GM12878 (cell line): ENCODE measurements around the gene RIT2. TPM values are rescaled to one million over a fixed set of nuclear protein-coding genes. Genes with fewer than 3 reads are reported as not detected.

Source experiments
- ATAC-seq: fragments of 200-7000 bp; cut with Tn5 transposase; 3 replicates; pipeline ENCODE4 v1.9.1; 2020; ENCODE audit warnings: mild to moderate bottlenecking, moderate library complexity
- BruUV-seq: library from RNA; stranded (reverse); fragments of 400-500 nt; replicated peaks from 2 replicates; lab custom pipeline; 2021; lab: Mats Ljungman, UMichigan
- CTCF ChIA-PET: fragments of 300-600 bp; sonication (Branson Sonifier 250); formaldehyde crosslinking; extraction: SDS; loops from one replicate; lab custom pipeline; 2021; ENCODE audit warnings: inconsistent platforms; lab: Yijun Ruan, JAX
- POLR2A ChIA-PET: fragments of 350-600 bp; formaldehyde crosslinking; extraction: SDS; loops from one replicate; lab custom pipeline; 2021; ENCODE audit warnings: inconsistent platforms; lab: Charles Lee
- RAD21 ChIA-PET: fragments of 300-600 bp; sonication (Branson Sonifier 250); formaldehyde crosslinking; loops from one replicate; lab custom pipeline; 2023; ENCODE audit warnings: antibody characterized with exemption; ENCODE audit not compliant: unreplicated experiment; lab: Charles Lee
- SMC1A ChIA-PET: fragments of 300-600 bp; sonication (Branson Sonifier 250); formaldehyde crosslinking; loops from one replicate; lab custom pipeline; 2023; ENCODE audit not compliant: unreplicated experiment, uncharacterized antibody; lab: Charles Lee
- DNase-seq: peaks from one replicate; pipeline ENCODE4 v3.0.0-alpha.2; 2011; ENCODE audit warnings: low read depth, low spot score
- FAIRE-seq: peaks from 3 replicates; lab custom pipeline; 2011; peaks lifted over from hg19 to GRCh38; lab: Jason Lieb, UNC
- H2AFZ ChIP-seq: 2 replicates; pipeline ENCODE4 v1.6.0; 2011; ENCODE audit warnings: low read depth, low read length, control low read depth; ENCODE audit not compliant: control insufficient read depth
- H3K27ac ChIP-seq: 2 replicates; pipeline ENCODE4 v1.5.1; 2011; ENCODE audit warnings: control low read depth; ENCODE audit not compliant: control insufficient read depth, insufficient read depth
- H3K27me3 ChIP-seq, 2 experiments: replicated peaks in 1 of 2; 2 replicates each; pipeline versions ENCODE4 v1.6.0 to v1.6.1; 2011; ENCODE audit warnings: low read length in 1 of 2; ENCODE audit not compliant: control insufficient read depth in 2 of 2, insufficient read depth in 2 of 2
- H3K36me3 ChIP-seq, 2 experiments: 2 replicates each; pipeline ENCODE4 v1.5.1; 2011; ENCODE audit warnings: low read length in 1 of 2; ENCODE audit not compliant: control insufficient read depth in 2 of 2, insufficient read depth in 2 of 2
- H3K4me1 ChIP-seq: 2 replicates; pipeline ENCODE4 v1.6.1; 2011; ENCODE audit warnings: mild to moderate bottlenecking, low read length, moderate library complexity, mixed read lengths; ENCODE audit not compliant: control insufficient read depth, insufficient read depth
- H3K4me2 ChIP-seq: 2 replicates; pipeline ENCODE4 v1.6.0; 2011; ENCODE audit warnings: control low read depth; ENCODE audit not compliant: control insufficient read depth, insufficient read depth
- H3K4me3 ChIP-seq: fragments of 200-600 bp; sonication (generic); 2 replicates; pipeline ENCODE4 v1.5.1; 2016
- H3K79me2 ChIP-seq: 2 replicates; pipeline ENCODE4 v1.6.0; 2011; ENCODE audit warnings: low read length; ENCODE audit not compliant: control insufficient read depth, insufficient read depth
- H3K9ac ChIP-seq: 2 replicates; pipeline ENCODE4 v1.8.0; 2011; ENCODE audit warnings: low read length, control low read depth, mixed read lengths; ENCODE audit not compliant: control insufficient read depth, insufficient read depth
- H3K9me3 ChIP-seq: replicated peaks from 3 replicates; pipeline ENCODE4 v1.5.1; 2011; ENCODE audit warnings: mild to moderate bottlenecking, low read length; ENCODE audit not compliant: control insufficient read depth, insufficient read depth
- H4K20me1 ChIP-seq: 2 replicates; pipeline ENCODE4 v1.6.0; 2011; ENCODE audit not compliant: control insufficient read depth, insufficient read depth
- ATF3 ChIP-seq: IDR thresholded peaks from 2 replicates; pipeline ENCODE4 v1.6.1; 2011; ENCODE audit warnings: low read depth, mild to moderate bottlenecking, low read length, moderate library complexity, borderline replicate concordance; ENCODE audit errors: extremely low read depth
- CEBPB ChIP-seq, 2 experiments: fragments of 150-350 bp in 1 of 2; IDR thresholded peaks; 2 replicates each; pipeline ENCODE4 v1.6.1; 2012 to 2014; ENCODE audit warnings: low read depth in 2 of 2, low read length in 2 of 2, borderline replicate concordance in 1 of 2, inconsistent platforms in 1 of 2
- CTCF ChIP-seq, 3 experiments: IDR thresholded peaks in 2 of 3; conservative IDR thresholded peaks in 1 of 3; 2 replicates each; pipeline ENCODE4 v1.5.1; 2011; ENCODE audit warnings: low read depth in 3 of 3, low read length in 3 of 3, mild to moderate bottlenecking in 3 of 3, control low read depth in 2 of 3, moderate library complexity in 2 of 3, inconsistent platforms in 1 of 3, mixed read lengths in 1 of 3; ENCODE audit not compliant: control insufficient read depth in 2 of 3, insufficient read depth in 1 of 3; ENCODE audit errors: extremely low read depth in 1 of 3
- KDM1A ChIP-seq: fragments of 200-600 bp; sonication (generic); IDR thresholded peaks from 2 replicates; pipeline ENCODE4 v1.6.1; 2016; ENCODE audit warnings: borderline replicate concordance
- NFYB ChIP-seq: IDR thresholded peaks from 2 replicates; pipeline ENCODE4 v1.6.1; 2011; ENCODE audit warnings: low read depth, mild to moderate bottlenecking, low read length, improper control_type of control experiment, moderate library complexity; ENCODE audit not compliant: insufficient read depth
- RAD21 ChIP-seq: IDR thresholded peaks from 2 replicates; pipeline ENCODE4 v1.6.1; 2011; ENCODE audit warnings: mild to moderate bottlenecking, low read depth, low read length, moderate library complexity; ENCODE audit not compliant: insufficient read depth
- RFX5 ChIP-seq: IDR thresholded peaks from 2 replicates; pipeline ENCODE4 v1.6.1; 2011; ENCODE audit warnings: low read depth, low read length, improper control_type of control experiment
- SKIL ChIP-seq: fragments of 450-650 bp; IDR thresholded peaks from 2 replicates; pipeline ENCODE4 v1.6.1; 2017; ENCODE audit warnings: mild to moderate bottlenecking, low read depth, inconsistent platforms; ENCODE audit not compliant: poor library complexity, severe bottlenecking
- TCF7 ChIP-seq: IDR thresholded peaks from 2 replicates; pipeline ENCODE4 v1.6.1; 2014; ENCODE audit warnings: antibody characterized with exemption, borderline replicate concordance
- WGBS: methylation state at CpG from one replicate; pipeline ENCODE4 v1.1.6; 2016; ENCODE audit warnings: low lambda C conversion rate; ENCODE audit not compliant: insufficient replicate concordance, insufficient coverage; ENCODE audit errors: missing lambda C conversion rate; 5-methylcytosine and 5-hydroxymethylcytosine counted together
- in situ Hi-C: fragments of 300-500 bp; cut with MboI; formaldehyde crosslinking; loops from 9 replicates; pipeline ENCODE4 v1.14.3; 2018; ENCODE audit warnings: mixed read lengths
- intact Hi-C: fragments of 100-400 bp; cut with micrococcal nuclease; formaldehyde crosslinking; loops from one replicate; pipeline ENCODE4 v1.14.2; 2022; ENCODE audit not compliant: unreplicated experiment
- polyA plus RNA-seq, 11 experiments: library from polyadenylated mRNA; depleted of rRNA in 4 of 11; unstranded in 6 of 11; stranded (reverse) in 5 of 11; fragments of >200 nt; fragmentation: Nextera tagmentation in 4 of 11; fragmentation: Illumina TruSeq in 1 of 11; extraction: Ambion mirVana in 4 of 11; extraction: Trizol in 1 of 11; gene quantifications; 1 replicate in 1 of 11; 2 replicates in 10 of 11; pipeline versions ENCODE4 v1.2.1 to v1.2.3, GENCODE V29; 2011 to 2016; ENCODE audit warnings: inconsistent platforms in 2 of 11, missing spikeins in 2 of 11, low read depth in 1 of 11
- total RNA-seq, 4 experiments: library from RNA; depleted of rRNA in 3 of 4; stranded (reverse); fragments of >200 nt in 3 of 4; fragmentation: Illumina TruSeq in 1 of 4; extraction: Trizol in 1 of 4; gene quantifications; 2 replicates each; pipeline versions ENCODE4 v1.2.1 to v1.2.3, GENCODE V29; 2013 to 2021

Gene RIT2
- total and polyA plus RNA-seq, 10 of the 15 experiments (the other 5 are each of a cell fraction or from before 2014, with no cell fraction given) = not detected

- intact Hi-C loops (no loop called here), in situ Hi-C loops (no loop called here)
- Histone ChIP-seq H3K4me2 (no peak overlapping the region), H3K4me3 (no peak overlapping the region), H4K20me1 (no peaks in the 10 kb centered on the region), H2AFZ (no peak overlapping the region), H3K36me3 (no peaks in the 10 kb centered on the region), H3K79me2 (no peaks in the 10 kb centered on the region), H3K9me3 (no peaks in the 10 kb centered on the region), H3K4me1 (no peaks in the 10 kb centered on the region), H3K27ac (no peak overlapping the region), H3K27me3 (no peaks in the 10 kb centered on the region; a peak in 1 of 4 replicates), H3K9ac (no peak overlapping the region)
- ChIA-PET POLR2A (no interaction called here), CTCF (no interaction called here), RAD21 (no interaction called here), SMC1A (no interaction called here)
- WGBS = 31% methylated on average over 4 of the region's 4 CpGs
- FAIRE-seq = no peak
- TF ChIP-seq ATF3 (no peak), NFYB (no peak), RFX5 (no peak), TCF7 (no peak), RAD21 (no peak), CTCF (IDR thresholded peaks at IDR 0.05 in 2 of 3, conservative IDR thresholded peaks at IDR 0.05 in 1 of 3; ENCODE audit: control insufficient read depth in 2 of 3, extremely low read depth in 1 of 3, insufficient read depth in 1 of 3, low read depth in 3 of 3, low read length in 3 of 3) (no peak), CEBPB (IDR thresholded peaks at IDR 0.05; ENCODE audit: borderline replicate concordance in 1 of 2, low read depth in 2 of 2, low read length in 2 of 2) (no peak), SKIL (no peak), KDM1A (no peak)
- no peak for ATAC-seq
- DNase-seq = no peak
- no TSS peak for BruUV-seq
These were observed 54.2 kb downstream of the RIT2 start for GRCh38 chr18:43061318-43061717.
